SK-N-SH treated with all-trans-retinoic acid at 6 μM for 48 hours (cell line): ENCODE results near the gene PGAP1.

Source experiments
- ATAC-seq: fragments of 200-7000 bp; cut with Tn5 transposase; 3 replicates; pipeline ENCODE4 v1.9.1; 2020; ENCODE audit warnings: mild to moderate bottlenecking, moderate library complexity
- ARNTL ChIP-seq: fragments of 450-650 bp; formaldehyde crosslinking; IDR thresholded peaks from 2 replicates; pipeline ENCODE4 v1.5.0; 2020; ENCODE audit warnings: low read depth, mild to moderate bottlenecking, moderate library complexity, borderline replicate concordance
- BACH2 ChIP-seq: fragments of 250-450 bp; sonication (Bioruptor Pico); IDR thresholded peaks from 2 replicates; pipeline ENCODE4 v1.9.0; 2021; ENCODE audit warnings: mild to moderate bottlenecking, borderline replicate concordance
- CSDC2 ChIP-seq: fragments of 250-450 bp; sonication (Bioruptor Pico); IDR thresholded peaks from 2 replicates; pipeline ENCODE4 v1.5.0; 2020; ENCODE audit warnings: mild to moderate bottlenecking, moderate library complexity
- GLIS3 ChIP-seq: fragments of 250-450 bp; sonication (Bioruptor Pico); IDR thresholded peaks from 2 replicates; pipeline ENCODE4 v1.5.0; 2020; ENCODE audit warnings: mild to moderate bottlenecking, moderate library complexity
- ISL1 ChIP-seq: fragments of 250-450 bp; sonication (Bioruptor Pico); IDR thresholded peaks from 2 replicates; pipeline ENCODE4 v2.1.2; 2022; ENCODE audit warnings: mild to moderate bottlenecking, moderate library complexity
- OSR1 ChIP-seq: fragments of 250-450 bp; sonication (Bioruptor Pico); IDR thresholded peaks from 2 replicates; pipeline ENCODE4 v1.8.0; 2022; ENCODE audit warnings: moderate library complexity, mild to moderate bottlenecking, inconsistent platforms
- PPARA ChIP-seq: fragments of 250-450 bp; sonication (Bioruptor Pico); IDR thresholded peaks from 2 replicates; pipeline ENCODE4 v1.5.0; 2020; ENCODE audit warnings: mild to moderate bottlenecking, borderline replicate concordance
- SNAI2 ChIP-seq: fragments of 250-450 bp; sonication (Bioruptor Pico); IDR thresholded peaks from 2 replicates; pipeline ENCODE4 v1.5.0; 2020; ENCODE audit warnings: mild to moderate bottlenecking, moderate library complexity
- TCF4 ChIP-seq: fragments of 250-450 bp; sonication (Bioruptor Pico); IDR thresholded peaks from 2 replicates; pipeline ENCODE4 v1.8.0; 2021; ENCODE audit warnings: mild to moderate bottlenecking, moderate library complexity, borderline replicate concordance
- TOX ChIP-seq: fragments of 250-450 bp; sonication (Bioruptor Pico); IDR thresholded peaks from 2 replicates; pipeline ENCODE4 v1.8.0; 2021; ENCODE audit warnings: mild to moderate bottlenecking, moderate library complexity, borderline replicate concordance
- ZFP3 ChIP-seq: fragments of 250-450 bp; sonication (Bioruptor Pico); IDR thresholded peaks from 2 replicates; pipeline ENCODE4 v1.5.0; 2020; ENCODE audit warnings: mild to moderate bottlenecking, moderate library complexity
- ZFP30 ChIP-seq: fragments of 450-650 bp; formaldehyde crosslinking; IDR thresholded peaks from 2 replicates; pipeline ENCODE4 v1.5.0; 2022; ENCODE audit warnings: mild to moderate bottlenecking, moderate library complexity
- ZNF565 ChIP-seq: fragments of 450-650 bp; formaldehyde crosslinking; conservative IDR thresholded peaks from 2 replicates; pipeline ENCODE4 v1.5.0; 2020; ENCODE audit warnings: low read depth, mild to moderate bottlenecking, moderate library complexity
- ZNF70 ChIP-seq: fragments of 450-650 bp; formaldehyde crosslinking; IDR thresholded peaks from 2 replicates; pipeline ENCODE4 v1.5.0; 2020; ENCODE audit warnings: mild to moderate bottlenecking, moderate library complexity
- ZNF8 ChIP-seq: fragments of 450-650 bp; formaldehyde crosslinking; IDR thresholded peaks from 2 replicates; pipeline ENCODE4 v1.5.0; 2020; ENCODE audit warnings: mild to moderate bottlenecking, moderate library complexity
- TF ChIP-seq, protein P1 (sequence below): fragments of 250-450 bp; sonication (Bioruptor Pico); IDR thresholded peaks from 2 replicates; pipeline ENCODE4 v1.5.0; 2020; ENCODE audit warnings: mild to moderate bottlenecking, moderate library complexity
- TF ChIP-seq, protein P2 (sequence below): fragments of 250-450 bp; sonication (Bioruptor Pico); IDR thresholded peaks from 2 replicates; pipeline ENCODE4 v1.8.0; 2021; ENCODE audit warnings: low read depth, mild to moderate bottlenecking, moderate library complexity, borderline replicate concordance
- TF ChIP-seq, protein P3 (sequence below): fragments of 250-450 bp; sonication (Bioruptor Pico); IDR thresholded peaks from 2 replicates; pipeline ENCODE4 v1.5.1; 2021; ENCODE audit warnings: mild to moderate bottlenecking, moderate library complexity
- TF ChIP-seq, protein P4 (sequence below): fragments of 250-450 bp; sonication (Bioruptor Pico); IDR thresholded peaks from 2 replicates; pipeline ENCODE4 v1.5.1; 2020; ENCODE audit warnings: low read depth, mild to moderate bottlenecking, moderate library complexity
- TF ChIP-seq, protein P5 (sequence below): fragments of 250-450 bp; sonication (Bioruptor Pico); IDR thresholded peaks from 2 replicates; pipeline ENCODE4 v1.8.0; 2020; ENCODE audit warnings: mild to moderate bottlenecking, moderate library complexity, borderline replicate concordance

The PGAP1 gene

DNA sequence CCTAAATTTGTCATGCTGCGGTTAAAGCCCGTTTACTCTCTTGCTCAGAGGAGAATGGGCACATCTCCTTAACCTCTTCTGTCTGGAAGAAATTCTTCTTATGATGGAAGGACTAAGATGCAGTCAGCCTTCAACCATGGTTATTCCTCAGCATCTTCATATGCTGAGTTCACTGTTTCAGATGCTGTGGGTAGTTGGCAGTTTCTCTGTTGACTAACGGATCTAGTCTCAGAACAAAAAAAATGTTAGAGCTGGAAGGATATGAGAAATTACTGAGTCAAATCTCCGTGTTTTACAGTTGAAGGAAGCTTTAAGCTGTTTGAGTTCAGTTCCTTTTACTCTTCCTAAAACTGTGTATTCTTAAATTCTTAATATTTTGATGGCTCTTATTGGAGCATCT, 43.6 kb upstream of the PGAP1 start:
- ATAC-seq: no peak
- TF ChIP-seq ZFP3 (CRISPR knock-in tag) (no peak), GLIS3 (no peak), TOX (no peak), CSDC2 (CRISPR knock-in tag) (no peak), OSR1 (CRISPR knock-in tag) (no peak), ARNTL (no peak), ZNF70 (CRISPR knock-in tag) (no peak), ZFP30 (no peak), TCF4 (CRISPR knock-in tag) (no peak), ISL1 (CRISPR knock-in tag) (no peak)
- TF ChIP-seq, protein P1, sequence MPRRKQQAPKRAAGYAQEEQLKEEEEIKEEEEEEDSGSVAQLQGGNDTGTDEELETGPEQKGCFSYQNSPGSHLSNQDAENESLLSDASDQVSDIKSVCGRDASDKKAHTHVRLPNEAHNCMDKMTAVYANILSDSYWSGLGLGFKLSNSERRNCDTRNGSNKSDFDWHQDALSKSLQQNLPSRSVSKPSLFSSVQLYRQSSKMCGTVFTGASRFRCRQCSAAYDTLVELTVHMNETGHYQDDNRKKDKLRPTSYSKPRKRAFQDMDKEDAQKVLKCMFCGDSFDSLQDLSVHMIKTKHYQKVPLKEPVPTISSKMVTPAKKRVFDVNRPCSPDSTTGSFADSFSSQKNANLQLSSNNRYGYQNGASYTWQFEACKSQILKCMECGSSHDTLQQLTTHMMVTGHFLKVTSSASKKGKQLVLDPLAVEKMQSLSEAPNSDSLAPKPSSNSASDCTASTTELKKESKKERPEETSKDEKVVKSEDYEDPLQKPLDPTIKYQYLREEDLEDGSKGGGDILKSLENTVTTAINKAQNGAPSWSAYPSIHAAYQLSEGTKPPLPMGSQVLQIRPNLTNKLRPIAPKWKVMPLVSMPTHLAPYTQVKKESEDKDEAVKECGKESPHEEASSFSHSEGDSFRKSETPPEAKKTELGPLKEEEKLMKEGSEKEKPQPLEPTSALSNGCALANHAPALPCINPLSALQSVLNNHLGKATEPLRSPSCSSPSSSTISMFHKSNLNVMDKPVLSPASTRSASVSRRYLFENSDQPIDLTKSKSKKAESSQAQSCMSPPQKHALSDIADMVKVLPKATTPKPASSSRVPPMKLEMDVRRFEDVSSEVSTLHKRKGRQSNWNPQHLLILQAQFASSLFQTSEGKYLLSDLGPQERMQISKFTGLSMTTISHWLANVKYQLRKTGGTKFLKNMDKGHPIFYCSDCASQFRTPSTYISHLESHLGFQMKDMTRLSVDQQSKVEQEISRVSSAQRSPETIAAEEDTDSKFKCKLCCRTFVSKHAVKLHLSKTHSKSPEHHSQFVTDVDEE (CRISPR knock-in tag): no peak
- TF ChIP-seq, protein P2, sequence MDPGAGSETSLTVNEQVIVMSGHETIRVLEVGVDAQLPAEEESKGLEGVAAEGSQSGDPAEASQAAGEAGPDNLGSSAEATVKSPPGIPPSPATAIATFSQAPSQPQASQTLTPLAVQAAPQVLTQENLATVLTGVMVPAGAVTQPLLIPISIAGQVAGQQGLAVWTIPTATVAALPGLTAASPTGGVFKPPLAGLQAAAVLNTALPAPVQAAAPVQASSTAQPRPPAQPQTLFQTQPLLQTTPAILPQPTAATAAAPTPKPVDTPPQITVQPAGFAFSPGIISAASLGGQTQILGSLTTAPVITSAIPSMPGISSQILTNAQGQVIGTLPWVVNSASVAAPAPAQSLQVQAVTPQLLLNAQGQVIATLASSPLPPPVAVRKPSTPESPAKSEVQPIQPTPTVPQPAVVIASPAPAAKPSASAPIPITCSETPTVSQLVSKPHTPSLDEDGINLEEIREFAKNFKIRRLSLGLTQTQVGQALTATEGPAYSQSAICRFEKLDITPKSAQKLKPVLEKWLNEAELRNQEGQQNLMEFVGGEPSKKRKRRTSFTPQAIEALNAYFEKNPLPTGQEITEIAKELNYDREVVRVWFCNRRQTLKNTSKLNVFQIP (CRISPR knock-in tag): no peak

DNA sequence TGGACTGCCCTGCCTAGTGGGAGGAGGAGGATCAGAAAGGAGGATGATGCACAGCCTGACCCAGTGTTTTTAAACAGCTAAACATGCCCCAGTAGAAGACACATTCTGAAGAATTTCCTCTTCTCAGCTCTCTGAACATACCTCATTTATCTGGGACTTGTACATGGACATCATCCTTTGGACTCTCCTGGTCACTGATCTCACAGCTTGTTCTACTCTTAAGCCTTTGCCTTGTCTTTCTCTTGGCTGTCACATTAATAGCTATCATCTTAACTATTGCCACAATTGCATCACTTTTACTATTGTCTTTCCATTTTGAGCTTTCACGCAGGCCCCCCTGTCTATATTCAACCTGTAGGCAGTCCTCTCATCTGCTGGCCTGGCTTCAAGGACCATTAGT, 42.0 kb upstream of the PGAP1 start:
- TF ChIP-seq GLIS3 (no peak), BACH2 (CRISPR knock-in tag) (no peak), SNAI2 (CRISPR knock-in tag) (no peak), ZNF70 (CRISPR knock-in tag) (no peak), ZNF565 (no peak), ZNF8 (CRISPR knock-in tag) (no peak), PPARA (CRISPR knock-in tag) (no peak), OSR1 (CRISPR knock-in tag) (no peak), TOX (no peak), TCF4 (CRISPR knock-in tag) (no peak)
- TF ChIP-seq, protein P3, sequence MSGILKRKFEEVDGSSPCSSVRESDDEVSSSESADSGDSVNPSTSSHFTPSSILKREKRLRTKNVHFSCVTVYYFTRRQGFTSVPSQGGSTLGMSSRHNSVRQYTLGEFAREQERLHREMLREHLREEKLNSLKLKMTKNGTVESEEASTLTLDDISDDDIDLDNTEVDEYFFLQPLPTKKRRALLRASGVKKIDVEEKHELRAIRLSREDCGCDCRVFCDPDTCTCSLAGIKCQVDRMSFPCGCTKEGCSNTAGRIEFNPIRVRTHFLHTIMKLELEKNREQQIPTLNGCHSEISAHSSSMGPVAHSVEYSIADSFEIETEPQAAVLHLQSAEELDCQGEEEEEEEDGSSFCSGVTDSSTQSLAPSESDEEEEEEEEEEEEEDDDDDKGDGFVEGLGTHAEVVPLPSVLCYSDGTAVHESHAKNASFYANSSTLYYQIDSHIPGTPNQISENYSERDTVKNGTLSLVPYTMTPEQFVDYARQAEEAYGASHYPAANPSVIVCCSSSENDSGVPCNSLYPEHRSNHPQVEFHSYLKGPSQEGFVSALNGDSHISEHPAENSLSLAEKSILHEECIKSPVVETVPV (CRISPR knock-in tag): no peak
- TF ChIP-seq, protein P1 (CRISPR knock-in tag): no peak
- TF ChIP-seq, protein P4, sequence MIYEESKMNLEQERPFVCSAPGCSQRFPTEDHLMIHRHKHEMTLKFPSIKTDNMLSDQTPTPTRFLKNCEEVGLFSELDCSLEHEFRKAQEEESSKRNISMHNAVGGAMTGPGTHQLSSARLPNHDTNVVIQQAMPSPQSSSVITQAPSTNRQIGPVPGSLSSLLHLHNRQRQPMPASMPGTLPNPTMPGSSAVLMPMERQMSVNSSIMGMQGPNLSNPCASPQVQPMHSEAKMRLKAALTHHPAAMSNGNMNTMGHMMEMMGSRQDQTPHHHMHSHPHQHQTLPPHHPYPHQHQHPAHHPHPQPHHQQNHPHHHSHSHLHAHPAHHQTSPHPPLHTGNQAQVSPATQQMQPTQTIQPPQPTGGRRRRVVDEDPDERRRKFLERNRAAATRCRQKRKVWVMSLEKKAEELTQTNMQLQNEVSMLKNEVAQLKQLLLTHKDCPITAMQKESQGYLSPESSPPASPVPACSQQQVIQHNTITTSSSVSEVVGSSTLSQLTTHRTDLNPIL (CRISPR knock-in tag): no peak
- TF ChIP-seq, protein P5, sequence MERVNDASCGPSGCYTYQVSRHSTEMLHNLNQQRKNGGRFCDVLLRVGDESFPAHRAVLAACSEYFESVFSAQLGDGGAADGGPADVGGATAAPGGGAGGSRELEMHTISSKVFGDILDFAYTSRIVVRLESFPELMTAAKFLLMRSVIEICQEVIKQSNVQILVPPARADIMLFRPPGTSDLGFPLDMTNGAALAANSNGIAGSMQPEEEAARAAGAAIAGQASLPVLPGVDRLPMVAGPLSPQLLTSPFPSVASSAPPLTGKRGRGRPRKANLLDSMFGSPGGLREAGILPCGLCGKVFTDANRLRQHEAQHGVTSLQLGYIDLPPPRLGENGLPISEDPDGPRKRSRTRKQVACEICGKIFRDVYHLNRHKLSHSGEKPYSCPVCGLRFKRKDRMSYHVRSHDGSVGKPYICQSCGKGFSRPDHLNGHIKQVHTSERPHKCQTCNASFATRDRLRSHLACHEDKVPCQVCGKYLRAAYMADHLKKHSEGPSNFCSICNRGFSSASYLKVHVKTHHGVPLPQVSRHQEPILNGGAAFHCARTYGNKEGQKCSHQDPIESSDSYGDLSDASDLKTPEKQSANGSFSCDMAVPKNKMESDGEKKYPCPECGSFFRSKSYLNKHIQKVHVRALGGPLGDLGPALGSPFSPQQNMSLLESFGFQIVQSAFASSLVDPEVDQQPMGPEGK (CRISPR knock-in tag): no peak
- ATAC-seq: no peak
